ENCODE data around the gene MTMR3.

DNA sequence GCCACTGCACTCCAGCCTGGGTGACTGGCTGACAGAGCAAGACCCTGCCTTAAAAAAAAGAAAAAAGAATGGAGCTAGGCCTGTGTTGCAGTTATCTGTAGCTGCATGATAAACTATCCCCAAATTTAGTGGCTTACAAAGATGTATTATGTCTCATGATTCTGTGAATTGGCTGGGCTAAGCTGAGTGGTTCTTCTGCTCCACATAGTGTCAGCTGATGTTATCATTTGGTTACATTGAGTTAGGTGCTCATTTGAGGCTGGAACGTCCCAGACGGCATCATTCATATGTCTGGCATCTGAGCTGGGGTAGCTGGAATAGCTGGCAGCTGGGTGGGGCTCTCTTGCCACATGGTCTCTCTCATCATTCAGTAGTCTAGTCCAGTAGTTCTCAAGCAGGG is 36.7 kb upstream of the MTMR3 start:
- TF ChIP-seq NFIC (IDR thresholded peaks at IDR 0.05) (no peak), EP300 (IDR thresholded peaks at IDR 0.05; ENCODE audit: borderline replicate concordance) (no peak), TAF1 (IDR thresholded peaks at IDR 0.05; ENCODE audit: low read depth) (no peak), TEAD4 (IDR thresholded peaks at IDR 0.05) (no peak), CEBPB (IDR thresholded peaks at IDR 0.05) (no peak), YY1 (IDR thresholded peaks at IDR 0.05; ENCODE audit: low read depth) (no peak)
- TF ChIP-seq, protein P1, sequence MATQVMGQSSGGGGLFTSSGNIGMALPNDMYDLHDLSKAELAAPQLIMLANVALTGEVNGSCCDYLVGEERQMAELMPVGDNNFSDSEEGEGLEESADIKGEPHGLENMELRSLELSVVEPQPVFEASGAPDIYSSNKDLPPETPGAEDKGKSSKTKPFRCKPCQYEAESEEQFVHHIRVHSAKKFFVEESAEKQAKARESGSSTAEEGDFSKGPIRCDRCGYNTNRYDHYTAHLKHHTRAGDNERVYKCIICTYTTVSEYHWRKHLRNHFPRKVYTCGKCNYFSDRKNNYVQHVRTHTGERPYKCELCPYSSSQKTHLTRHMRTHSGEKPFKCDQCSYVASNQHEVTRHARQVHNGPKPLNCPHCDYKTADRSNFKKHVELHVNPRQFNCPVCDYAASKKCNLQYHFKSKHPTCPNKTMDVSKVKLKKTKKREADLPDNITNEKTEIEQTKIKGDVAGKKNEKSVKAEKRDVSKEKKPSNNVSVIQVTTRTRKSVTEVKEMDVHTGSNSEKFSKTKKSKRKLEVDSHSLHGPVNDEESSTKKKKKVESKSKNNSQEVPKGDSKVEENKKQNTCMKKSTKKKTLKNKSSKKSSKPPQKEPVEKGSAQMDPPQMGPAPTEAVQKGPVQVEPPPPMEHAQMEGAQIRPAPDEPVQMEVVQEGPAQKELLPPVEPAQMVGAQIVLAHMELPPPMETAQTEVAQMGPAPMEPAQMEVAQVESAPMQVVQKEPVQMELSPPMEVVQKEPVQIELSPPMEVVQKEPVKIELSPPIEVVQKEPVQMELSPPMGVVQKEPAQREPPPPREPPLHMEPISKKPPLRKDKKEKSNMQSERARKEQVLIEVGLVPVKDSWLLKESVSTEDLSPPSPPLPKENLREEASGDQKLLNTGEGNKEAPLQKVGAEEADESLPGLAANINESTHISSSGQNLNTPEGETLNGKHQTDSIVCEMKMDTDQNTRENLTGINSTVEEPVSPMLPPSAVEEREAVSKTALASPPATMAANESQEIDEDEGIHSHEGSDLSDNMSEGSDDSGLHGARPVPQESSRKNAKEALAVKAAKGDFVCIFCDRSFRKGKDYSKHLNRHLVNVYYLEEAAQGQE (IDR thresholded peaks at IDR 0.05; ENCODE audit: low read depth), result no peak
- TF ChIP-seq, protein P2, sequence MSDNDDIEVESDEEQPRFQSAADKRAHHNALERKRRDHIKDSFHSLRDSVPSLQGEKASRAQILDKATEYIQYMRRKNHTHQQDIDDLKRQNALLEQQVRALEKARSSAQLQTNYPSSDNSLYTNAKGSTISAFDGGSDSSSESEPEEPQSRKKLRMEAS (IDR thresholded peaks at IDR 0.05), result no peak

Data from Ishikawa (cell line).